HG02840 (cell line): ENCODE measurements around the gene ANGPTL1.

Experiments used
- ATAC-seq: cut with Tn5 transposase; IDR thresholded peaks from one replicate; pipeline ENCODE4 v1.9.1; 2021; ENCODE audit warnings: mild to moderate bottlenecking, moderate library complexity, moderate number of reproducible peaks; ENCODE audit not compliant: unreplicated experiment, low FRiP score

ANGPTL1 gene, protein sequence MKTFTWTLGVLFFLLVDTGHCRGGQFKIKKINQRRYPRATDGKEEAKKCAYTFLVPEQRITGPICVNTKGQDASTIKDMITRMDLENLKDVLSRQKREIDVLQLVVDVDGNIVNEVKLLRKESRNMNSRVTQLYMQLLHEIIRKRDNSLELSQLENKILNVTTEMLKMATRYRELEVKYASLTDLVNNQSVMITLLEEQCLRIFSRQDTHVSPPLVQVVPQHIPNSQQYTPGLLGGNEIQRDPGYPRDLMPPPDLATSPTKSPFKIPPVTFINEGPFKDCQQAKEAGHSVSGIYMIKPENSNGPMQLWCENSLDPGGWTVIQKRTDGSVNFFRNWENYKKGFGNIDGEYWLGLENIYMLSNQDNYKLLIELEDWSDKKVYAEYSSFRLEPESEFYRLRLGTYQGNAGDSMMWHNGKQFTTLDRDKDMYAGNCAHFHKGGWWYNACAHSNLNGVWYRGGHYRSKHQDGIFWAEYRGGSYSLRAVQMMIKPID

GRCh38 chr1:178870944-178871343 lies at the start of gene ANGPTL1:
Gene ANGPTL1, minus strand, starts transcription at chr1:178871077. Its CDS starts 5,301 bp downstream, at chr1:178865776.
- ATAC-seq, result no peak

DNA sequence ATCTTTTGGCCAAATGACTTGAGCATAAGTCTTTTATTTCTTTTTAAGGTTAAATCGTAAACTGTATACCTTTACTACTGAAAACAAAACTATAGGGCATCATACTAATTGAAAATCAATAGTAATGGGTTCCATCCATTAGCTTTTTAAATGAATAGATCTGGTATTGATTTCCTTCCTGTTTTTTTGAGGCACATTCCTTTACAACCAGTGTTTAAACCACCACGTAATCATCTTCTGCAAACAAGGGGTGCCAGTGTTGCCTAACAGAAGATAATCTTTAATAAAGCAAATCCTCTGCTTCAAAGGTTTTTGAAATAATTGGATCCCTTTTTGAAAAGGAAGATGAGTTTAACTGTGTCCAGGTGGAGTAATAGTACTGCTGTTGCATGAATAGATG lies 48.7 kb upstream of the ANGPTL1 start:
- no peak for ATAC-seq

- no peak for ATAC-seq
Measured at GRCh38 chr1:178918955-178919354, 48.1 kb upstream of the ANGPTL1 start.

DNA sequence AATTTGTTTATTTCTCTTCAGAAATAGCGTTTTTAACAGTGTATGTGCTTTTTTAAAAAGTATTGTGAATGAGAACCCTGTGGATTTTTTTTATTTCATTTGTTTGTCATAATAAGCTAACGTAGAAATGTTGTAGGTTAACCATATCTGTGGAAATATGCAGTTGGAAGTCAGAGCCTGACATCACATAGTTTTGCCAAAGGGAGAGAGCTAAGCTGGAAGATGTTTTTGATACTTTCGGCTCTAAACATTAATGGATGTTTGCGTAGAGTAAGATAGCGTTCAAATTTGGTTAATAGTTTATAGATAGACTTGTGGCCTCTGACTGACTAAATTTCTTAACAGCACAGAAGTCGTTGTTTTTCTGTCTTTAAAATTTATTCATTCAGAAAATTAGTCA lies 47.4 kb upstream of the ANGPTL1 start:
- no peak for ATAC-seq

GRCh38 chr1:178916448-178917174 lies 45.7 kb upstream of the ANGPTL1 start:
- ATAC-seq, result no peak

GRCh38 chr1:178912597-178912996 lies 41.7 kb upstream of the ANGPTL1 start:
- ATAC-seq, result no peak

GRCh38 chr1:178910023-178910422 lies 39.1 kb upstream of the ANGPTL1 start:
- no peak for ATAC-seq

GRCh38 chr1:178908358-178908757 lies 37.5 kb upstream of the ANGPTL1 start:
- no peak for ATAC-seq

- no peak for ATAC-seq
Measured at GRCh38 chr1:178901482-178902125, 30.7 kb upstream of the ANGPTL1 start.

DNA sequence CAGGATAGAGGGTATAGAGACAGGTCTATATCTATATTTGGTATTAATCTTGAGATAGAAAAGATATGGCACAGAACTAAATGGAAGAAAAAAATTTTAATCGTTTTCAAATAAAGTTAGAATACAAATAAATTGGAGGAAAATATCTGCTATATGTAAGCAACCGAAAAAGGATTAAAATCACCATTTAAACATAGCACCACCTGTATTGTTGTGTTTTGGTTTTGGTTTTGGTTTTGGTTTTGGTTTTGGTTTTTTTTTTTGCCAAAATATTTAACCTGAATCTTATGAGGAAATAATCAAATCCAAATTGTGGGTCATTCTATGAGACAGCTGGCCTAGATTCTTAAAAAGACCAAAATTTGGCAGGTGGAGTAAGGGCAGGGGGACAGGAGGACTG lies 28.5 kb upstream of the ANGPTL1 start:
- ATAC-seq, result no peak

- no peak for ATAC-seq
Measured at GRCh38 chr1:178898401-178898800, 27.5 kb upstream of the ANGPTL1 start.

- no peak for ATAC-seq
Measured at GRCh38 chr1:178895928-178896327, 25.1 kb upstream of the ANGPTL1 start.

DNA sequence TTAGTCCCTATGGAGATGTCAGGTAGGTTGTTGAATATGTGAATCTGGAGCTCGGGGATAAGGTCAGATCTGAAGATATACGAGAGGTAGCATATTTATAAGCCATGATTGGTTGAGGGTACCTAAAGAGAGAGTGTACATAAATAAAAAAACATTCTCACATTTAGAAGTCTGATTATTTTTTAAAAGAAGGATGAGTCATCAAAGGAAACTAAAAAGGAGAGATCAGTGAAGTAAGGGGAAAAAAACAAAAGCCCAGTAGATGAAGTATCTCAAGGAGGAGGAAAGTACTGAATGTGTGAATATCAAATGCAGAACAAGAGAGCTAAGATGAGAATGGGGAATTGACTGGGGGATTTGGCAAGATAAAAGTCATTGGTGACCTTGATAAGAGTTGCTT lies 15.7 kb upstream of the ANGPTL1 start:
- ATAC-seq, result no peak

DNA sequence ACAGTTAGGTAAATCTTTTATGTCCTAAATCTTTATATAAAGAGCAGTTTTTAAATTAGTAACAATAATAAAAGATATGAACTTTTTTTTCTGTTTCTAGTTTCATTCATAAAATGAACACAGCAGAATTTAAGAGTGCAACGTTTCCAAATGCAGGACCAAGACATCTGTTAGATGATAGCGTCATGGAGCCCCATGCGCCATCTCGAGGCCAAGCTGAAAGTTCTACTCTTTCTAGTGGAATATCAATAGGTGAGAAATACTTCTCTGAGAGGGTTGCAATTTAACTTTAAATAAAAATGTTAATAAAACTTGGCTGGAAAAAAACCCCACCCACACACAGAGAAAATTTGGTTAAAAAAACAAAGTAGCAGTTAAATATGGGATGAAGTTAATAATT lies 15.0 kb upstream of the ANGPTL1 start:
- ATAC-seq, result no peak

GRCh38 chr1:178881950-178882349 lies 11.1 kb upstream of the ANGPTL1 start:
- ATAC-seq, result no peak

GRCh38 chr1:178877896-178878295 lies 7.0 kb upstream of the ANGPTL1 start:
- ATAC-seq, result no peak

GRCh38 chr1:178875936-178876335 lies 5.1 kb upstream of the ANGPTL1 start:
- no peak for ATAC-seq

GRCh38 chr1:178874966-178875365 lies 4.1 kb upstream of the ANGPTL1 start:
- no peak for ATAC-seq

GRCh38 chr1:178871551-178872320 lies 859 bp upstream of the ANGPTL1 start:
- no peak for ATAC-seq

DNA sequence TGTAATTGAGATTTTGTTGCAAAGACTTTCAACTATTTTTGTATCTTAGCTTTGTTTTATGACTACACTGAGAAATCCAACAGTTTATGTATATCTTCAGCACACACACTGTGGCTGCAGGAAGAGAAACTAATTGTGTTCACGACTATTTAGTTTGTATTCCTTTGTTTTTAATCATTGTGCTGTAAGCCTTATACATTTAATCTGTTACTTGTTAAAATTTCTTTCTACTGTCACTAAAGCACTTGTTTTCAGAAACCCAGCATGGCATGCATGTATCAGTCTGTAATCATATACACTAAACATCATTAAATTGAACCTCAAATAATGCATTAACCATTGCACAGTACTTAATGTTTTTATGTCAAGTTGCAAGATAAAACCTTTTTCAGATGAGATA lies 656 bp downstream of the ANGPTL1 start:
- ATAC-seq, result no peak
